Iris pigment epithelial cell (primary cell): ENCODE results near the gene LHFPL4.
"Not testable (repeated sequence)": the region's sequence is repeated elsewhere in the genome, so short reads cannot be mapped to it uniquely, and the experiment has no call there.

Experiments used
- DNase-seq: peaks from one replicate; pipeline ENCODE4 v3.0.0-alpha.2; 2011; ENCODE audit warnings: low read depth

The LHFPL4 gene

DNA sequence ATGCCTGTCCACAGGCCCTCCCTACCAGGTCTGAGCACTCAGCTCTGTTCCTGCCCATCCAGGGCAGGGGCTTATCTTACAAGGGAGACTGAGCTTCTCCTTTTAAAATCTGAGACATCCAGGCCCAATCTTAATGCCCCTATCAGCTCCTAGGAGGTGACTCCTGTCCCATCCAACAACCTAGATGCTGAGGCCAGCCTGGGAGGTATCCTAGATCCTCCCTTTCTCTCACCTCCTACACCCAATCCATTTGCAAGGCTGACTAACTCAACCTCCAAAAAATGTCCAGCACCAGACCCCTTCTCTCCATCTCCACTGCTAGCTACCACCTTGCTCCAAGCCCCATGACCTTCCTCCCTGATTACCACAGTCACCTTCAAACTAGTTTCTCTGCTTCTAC, 17.4 kb downstream of the LHFPL4 start:
- DNase-seq = no peak

DNA sequence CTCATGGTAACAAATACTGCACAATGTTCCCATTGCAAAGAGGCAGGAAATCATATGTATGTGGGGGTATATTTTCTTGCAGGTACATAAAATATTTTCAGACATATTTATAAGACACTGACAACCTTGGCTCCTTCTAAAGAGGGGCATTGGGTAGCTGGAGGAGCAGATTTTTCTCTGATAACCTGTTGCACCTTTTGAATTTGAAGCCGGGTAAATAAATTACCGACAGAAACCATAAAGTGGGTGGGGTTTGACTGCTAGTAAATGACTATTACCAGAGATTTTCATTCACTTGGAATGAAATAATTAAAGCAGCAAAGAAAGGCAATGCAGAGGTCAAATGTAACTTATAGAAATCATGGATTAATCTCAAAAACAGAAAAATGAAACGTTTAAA, 19.2 kb downstream of the LHFPL4 start:
- no peak for DNase-seq

DNA sequence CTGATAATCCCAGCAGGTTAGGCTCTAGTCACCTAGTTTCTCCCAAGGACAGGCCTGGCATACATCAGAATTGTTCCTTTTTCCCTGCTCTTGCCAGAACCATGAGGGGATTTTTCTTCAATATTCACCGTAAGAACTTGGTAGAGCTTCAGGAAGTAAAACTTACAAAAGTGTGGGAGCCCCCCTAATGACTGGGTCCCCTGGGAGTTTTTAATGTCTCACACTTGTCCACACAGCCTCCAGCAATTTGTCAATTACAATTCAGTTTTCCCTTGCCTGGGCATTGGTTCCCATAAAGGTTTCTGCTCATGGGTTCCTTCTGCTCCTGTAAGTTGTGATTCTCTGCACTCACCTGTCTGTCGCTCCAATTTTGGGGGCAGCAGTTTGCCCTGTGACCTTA, 28.5 kb downstream of the LHFPL4 start:
- no peak for DNase-seq

DNA sequence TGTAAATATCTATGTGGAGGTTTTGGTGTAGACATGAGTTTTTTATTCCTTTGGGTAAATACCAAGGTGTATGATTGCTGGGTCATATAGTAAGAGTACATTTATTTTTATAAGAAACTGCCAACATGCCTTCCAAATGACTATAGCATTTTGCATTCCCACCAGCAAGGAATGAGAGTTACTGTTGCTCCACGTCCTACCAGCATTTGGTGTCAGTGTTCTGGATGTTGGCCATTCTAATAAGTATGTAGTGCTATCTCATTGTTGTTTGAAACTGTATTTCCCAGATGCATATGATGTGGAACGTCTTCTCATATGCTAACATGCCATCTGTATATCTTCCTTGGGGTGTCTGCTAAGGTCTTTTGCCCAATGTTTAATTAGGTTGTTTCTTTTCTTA, 38.7 kb downstream of the LHFPL4 start:
- no peak for DNase-seq

DNA sequence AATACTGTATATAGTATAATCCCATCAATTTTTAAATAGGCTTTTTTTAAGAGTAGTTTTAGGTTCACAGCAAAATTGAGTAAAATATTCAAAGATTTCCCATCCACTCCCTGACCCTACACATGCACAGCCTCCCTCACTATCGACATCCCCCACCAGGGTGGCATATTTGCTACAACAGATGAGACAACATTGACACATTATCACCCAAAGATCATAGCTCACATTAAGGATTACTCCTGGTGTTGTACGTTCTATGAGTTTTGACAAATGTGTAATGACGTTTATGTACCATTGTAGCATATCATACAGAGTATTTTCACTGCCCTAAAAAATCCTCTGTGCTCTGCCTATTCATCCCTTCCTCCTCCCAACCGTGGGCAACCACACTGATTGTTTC, 39.3 kb downstream of the LHFPL4 start:
- DNase-seq = no peak

DNA sequence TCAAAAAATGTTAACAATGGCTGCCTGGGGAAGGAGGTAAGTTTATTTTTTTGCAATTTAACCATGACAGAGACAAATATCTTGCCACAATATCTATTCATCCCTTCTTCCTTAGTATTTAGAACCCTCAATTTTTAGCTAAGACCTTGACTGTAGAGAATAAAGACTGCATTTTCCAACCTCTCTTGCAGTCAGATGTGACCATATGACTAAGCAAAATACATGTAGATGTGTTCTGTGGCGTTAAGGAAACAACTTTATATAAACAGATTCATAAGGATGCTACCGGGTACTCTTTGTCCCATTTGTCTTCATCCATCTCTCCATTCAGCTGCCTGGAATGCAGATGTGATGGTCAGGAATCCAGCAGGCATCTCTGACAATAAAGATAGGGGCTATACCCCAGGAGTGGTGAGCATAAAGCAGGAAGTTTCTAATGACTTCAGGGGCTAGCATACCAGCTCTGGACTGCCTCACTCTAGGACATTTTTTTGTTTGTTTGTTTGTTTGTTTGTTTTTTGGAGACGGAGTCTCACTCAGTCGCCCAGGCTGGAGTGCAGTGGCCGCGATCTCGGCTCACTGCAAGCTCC, 41.1 kb downstream of the LHFPL4 start:
- DNase-seq = no peak

DNA sequence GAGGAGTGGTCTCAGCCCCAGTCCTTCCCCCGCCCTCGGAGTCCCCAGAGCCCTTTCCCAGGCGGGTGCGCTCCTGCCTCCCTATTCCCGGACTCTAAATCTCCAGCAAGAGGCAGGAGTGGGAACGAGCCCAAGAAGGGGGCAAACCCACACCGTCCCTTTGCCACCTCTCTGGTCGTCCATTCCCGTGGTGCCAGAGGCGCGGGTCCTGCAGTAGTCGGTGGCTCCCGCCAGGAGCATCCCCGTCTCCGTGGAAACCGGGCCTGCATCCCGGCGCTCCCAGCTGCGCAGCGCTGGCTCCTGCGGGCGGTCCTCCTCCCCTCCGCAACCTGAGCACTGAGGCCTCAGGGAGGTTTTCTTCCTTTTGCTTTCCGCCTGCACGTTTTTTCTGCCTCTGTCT, 44.8 kb downstream of the LHFPL4 start:
- DNase-seq = no peak

DNA sequence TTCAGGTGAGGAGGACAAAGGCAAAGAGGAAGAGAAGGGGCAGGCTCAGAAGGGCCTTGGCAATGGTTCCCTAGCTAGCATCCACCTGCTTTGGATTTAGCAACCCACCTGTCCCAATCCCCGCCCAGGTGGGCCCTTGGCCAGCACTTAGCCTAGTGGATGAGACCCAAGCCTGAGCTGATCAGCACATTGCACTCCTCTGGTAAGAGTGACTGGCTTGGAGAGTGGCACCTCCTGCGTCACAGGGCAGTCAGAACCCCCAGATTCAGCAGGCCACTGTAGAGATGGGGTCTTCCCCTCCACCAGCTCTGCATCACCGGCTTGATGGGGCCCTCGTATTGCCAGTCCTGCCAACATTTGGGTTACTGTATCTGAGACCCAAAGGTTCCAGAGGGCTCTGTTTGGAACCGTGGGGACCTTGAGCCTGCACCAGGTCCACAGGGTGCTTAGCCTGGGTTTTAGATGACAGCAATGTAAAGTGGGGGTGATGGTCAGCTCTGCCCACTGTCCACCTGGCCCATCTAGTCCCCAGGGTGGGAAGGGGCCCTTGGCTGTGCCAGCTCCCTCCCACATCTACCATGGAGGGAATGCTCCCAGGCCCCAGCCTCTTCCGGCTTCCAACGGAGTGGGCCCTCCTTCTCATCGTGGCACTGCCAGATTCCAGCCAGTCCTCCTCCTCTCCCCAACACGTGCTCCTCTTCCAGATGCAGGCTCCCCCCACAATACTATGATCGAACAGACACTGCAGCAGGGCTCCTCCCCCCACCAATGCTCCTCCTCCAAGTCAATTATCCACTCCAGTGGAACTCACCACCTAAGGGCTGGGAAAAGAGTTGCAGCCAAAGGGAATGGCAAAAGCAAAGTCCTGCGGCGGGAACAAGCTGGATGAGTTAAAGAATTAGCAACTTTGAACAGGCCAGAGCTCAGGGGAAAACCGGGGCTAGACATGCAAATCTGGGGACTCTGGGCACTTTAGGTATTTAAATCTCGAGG, 45.7 kb downstream of the LHFPL4 start:
- DNase-seq = no peak

DNA sequence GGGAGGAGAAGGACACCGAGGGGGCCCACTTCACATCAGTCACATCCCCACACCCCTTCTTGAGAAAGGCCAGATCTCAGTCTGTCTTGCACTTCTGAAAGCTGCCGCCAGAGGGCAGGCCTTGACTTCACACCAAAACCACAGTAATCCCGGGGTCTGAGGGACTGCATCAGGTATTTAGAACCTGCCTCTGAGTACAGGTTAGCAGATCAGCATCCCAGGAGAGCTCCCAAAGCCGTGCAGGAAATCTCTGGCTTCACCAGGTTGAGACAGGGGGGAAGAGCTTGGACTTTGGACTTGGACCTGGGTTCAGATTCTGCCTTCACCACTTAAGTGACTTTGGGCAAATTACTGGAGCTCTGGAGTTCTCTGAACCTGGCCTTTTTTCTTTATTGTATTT, 50.3 kb downstream of the LHFPL4 start:
- DNase-seq = peak; percentile 68

DNA sequence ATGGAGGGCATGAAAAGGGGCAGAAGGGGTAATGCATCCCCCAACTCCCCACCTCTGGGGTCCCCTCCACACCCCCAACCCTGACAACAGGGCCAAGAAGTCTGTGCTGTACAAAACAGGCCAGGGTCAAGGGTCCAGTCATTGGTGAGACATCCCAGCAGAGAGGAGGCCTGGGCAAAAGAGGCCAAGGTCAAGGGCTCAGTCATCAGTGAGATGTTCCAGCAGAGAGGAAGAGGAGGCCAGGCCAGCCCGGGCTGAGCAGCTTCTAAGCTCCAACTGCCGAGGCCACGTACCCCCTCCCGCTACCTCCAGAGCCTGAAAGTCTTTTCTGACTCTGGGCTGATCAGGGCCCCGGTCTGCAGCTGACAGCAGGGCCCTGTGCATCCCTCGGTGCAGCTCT, 52.4 kb downstream of the LHFPL4 start:
- no peak for DNase-seq

DNA sequence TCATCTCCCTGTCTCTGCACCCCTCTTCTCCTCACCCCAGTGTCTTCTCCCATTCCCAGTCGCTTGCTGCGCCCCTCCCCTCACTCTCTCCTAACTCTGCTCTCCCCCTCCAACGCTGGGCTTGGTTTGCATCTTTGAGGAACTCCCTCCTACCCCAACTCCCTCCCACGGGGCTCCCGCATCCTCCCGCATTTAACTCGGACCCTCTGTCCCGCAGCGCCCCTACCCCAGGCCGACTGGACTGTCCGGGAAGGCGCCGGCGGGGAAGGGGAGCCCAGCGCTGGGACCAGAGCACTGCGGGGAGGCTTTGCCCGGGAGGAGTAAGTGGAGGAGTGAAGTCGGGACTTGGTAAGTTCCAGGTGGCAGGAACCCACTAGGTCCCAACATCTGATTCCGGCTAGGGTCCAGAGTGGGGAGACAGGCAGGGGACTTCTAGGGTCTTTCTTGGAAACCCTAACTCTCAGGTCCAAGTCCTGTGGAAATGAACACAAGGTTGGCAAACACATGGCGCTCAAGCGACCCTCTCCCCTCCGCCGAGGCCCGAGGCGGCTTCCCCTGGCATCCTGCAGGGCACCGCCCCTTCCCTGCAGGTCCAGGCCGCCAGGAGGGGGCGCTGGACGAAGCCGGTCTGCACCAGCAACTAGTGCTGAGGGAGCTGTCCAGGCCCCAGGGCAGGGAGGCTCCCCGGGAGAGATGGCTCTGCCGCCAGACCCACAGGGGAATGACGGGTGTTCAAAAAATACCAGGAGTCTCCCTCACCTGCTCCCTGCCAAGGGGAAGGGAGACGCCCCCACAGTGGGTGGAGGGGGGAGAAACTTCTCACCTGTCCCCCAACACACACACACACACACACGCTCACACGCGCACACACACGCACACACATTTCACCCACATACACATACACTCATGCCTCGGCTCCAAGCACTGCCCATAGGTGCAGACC, 53.2 kb downstream of the LHFPL4 start:
- peak; percentile 72 for DNase-seq

DNA sequence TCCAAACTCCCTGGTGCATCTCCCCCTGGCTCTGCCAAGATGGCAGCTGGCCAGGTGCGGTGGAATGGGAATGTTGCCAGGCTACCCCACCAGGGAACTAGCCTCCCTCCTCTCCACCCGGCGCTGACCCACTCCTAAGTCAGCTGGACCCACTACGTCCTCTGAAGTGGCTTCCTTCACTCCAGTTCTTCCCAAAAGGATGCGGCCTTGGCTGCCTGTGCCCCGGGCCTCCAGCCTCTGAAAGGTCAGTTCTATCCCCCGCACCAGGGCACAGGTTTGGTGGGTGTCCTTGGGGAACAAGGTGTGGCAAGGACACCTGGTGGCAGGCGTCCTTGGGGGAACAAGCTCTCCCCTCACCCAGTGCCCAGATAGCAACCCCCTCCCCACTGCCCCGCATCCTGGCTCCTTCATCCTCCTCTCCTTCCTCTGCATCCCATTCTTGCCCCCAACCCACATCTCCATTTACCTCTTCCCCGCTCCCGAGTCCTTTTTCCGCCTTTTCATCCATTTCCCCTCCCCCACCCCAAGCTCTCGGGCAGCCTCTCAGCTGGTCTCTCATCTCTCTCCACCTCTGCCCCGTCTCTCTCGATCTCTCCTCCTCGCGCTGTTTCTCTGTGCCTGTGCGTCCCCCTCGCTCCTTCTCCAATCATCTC, 54.0 kb downstream of the LHFPL4 start:
- no peak for DNase-seq

DNA sequence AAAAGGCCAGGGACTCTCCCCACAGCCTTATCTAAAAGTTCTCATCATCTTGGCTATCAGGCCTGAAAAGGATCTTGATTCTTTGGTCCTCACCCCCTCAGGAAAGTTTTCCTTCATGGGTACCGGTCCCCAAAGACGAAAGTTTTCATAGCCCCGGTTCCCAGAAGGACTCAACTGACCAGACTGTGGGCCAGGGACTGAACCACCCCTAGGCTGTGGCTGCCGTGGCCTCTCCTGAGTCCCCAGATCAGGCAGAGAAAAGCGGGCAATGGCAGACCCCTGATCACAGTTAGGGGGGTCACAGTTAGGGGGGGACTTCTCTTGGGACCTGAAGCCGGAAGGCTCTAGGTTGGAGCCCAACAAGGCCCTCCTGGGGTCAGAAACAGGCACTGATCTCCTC, 54.8 kb downstream of the LHFPL4 start:
- no peak for DNase-seq

DNA sequence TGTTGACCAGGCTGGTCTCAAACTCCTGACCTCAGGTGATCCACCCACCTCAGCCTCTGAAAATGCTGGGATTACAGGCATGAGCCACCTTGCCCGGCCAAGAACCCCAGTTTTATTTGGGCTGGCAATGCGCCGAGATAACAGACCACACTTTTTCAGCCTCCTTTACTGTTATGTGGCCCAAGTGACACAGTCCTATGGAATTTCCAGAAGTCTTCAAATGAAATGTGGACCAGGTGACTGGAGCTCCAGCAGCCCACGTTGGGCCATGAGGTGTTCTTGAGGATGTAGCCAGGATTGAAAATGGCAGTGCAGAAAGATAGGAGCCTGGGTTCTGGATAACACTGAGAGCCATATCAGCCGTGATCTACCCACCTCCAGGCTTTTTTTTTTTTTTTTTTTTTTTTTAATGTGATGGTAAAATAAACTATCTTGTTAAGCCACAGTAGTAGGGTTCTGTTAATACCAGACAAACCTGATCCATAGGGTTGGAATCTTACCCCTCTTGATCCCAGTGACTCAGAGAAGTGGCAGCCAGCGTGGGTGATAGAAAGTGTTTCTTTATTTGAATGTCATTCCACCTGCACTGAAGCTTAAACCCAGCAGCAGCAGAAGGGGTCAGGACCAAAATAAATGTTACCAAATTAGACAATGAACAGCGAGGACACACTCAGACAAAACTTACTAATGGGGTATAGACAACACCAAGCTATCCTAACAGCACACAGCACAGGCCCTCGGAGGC, 55.6 kb downstream of the LHFPL4 start:
- DNase-seq = peak; percentile 36

DNA sequence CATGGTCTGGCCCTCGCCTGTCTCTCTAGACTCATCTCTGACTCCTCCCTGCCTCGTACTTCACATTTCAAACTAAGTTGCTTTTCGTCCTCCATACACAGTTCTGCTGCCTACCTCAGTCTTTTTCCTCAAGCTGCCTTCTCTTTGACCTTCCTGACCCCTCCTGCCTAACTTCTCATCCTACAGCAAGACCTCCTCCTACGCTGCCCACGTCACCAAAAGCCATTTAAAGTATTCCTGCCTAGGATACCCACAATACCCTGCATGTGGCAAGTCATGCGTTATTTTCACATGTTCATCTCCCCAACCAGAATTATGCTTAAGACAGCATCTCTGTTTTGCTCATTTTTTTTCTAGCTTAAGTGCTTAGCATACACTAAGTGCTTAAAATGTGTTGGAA, 56.7 kb downstream of the LHFPL4 start:
- no peak for DNase-seq

DNA sequence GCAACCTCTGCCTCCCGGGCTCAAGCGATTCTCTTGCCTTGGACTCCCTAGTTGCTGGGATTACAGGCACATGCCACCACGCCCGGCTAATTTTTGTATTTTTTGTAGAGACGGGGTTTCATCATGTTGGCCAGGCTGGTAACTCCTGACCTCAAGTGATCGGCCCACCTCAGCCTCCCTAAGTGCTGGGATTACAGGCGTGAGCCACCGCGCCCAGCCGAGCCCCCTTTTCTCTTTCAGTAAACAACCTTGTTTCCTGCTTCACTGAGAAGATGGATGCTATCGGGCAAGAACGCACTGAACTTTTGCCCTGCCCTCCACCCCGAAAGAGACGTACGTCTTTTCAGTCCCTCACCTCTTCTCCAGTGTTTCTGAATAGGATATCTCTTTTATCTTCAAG, 59.6 kb downstream of the LHFPL4 start:
- not testable (repeated sequence) for DNase-seq

DNA sequence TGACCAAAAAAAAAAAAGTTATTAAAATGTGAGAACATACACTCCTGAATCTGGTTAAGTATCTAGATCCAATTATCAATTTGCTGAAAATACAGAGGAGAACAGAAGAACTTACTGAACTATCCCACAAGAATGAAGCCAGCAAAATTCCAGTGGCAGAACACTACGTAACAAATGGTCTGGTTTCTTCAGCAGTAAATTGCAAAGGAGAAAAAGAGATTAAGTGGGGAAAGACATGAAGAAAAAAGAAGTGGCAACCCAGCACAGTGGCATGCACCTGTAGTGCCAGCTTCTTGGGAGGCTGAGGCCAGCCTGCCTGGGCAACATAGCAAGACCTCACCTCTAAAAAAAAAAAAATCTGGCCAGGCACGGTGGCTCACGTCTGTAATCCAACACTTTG, 62.1 kb downstream of the LHFPL4 start:
- no peak for DNase-seq

DNA sequence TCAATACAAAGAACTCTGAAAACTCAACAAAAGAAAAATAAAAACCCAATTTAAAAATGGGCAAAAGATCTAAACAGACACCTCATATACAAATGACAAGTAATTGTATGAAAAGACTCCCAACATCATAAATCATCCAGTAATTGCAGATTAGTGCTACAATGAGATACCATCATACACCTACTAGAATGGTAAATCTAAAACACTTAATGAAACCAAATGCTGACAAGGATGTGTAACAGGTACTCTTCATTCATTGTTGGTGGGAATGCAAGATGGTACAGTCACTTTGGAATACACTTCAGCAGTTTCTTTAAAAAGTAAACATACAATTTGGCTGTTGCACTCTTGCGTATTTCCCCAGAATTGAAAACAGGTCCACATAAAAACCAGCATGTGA, 68.4 kb downstream of the LHFPL4 start:
- no peak for DNase-seq

DNA sequence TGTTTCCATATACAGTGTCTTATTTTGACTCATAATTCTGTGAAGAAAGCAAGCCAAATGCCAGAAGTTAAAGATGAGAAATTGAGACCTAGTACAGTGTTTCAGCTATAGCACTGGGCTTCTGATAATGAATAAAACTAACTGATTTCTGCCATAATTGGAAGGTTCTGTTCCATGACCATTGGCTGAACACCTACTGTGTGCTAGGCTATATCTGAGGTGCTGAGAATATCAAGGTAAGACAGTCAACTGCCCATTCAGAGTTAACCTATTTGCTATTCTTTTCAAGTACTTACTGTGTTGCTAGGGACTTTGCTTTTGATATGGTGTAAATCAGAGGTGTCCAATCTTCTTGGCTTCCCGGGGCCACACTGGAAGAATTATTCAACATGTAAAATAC, 73.4 kb downstream of the LHFPL4 start:
- DNase-seq = no peak

DNA sequence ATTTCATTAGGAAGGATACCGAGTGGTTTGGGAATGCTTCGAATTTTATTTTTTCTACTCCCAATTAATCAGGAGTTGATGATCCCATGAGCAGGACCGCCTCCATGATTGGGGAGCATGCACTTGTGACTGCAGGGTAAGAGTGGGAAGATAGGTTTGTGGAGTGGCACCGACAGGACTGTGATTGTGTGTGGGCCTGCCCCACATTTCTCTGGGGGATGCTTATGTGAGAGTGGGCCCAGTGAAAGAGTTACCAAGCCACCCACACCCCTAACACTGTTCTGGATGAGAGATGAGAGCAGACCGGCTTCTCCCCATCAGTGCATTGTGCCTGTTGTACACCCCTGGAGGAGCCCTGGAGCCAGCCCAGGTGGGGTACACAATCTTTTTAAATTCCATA, 76.7 kb downstream of the LHFPL4 start:
- DNase-seq = no peak

DNA sequence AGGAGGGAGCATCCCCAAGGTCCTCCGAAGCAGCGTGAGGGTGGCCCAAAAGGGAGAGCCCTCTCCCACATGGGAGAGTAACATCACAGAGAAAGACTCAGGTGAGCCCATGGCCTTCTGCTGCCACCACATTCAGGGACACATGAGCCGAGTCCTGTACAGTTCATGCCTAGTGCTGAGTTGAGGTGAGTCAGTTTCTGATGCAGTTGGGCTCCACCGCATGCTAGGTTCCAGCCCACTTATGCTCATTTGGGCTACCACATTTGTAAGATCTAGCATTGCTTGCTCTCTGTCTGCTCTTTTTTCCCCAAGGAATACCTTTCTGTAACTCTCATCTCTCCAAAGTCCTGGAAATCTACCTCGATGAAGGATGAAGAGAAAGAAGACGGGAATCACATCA, 79.1 kb downstream of the LHFPL4 start:
- no peak for DNase-seq
